GM15510 (cell line): Measurements from ENCODE around the gene TRHDE.

ENCODE experiments used
- POLR2A ChIP-seq: IDR thresholded peaks from 3 replicates; pipeline ENCODE4 v1.6.1; 2011; ENCODE audit warnings: borderline replicate concordance; ENCODE audit not compliant: insufficient read length; ENCODE audit errors: extremely low read depth

The TRHDE gene

GRCh38 chr12:72268386-72268785 lies 3.8 kb upstream of the TRHDE start:
- TF ChIP-seq POLR2A = no peak

- TF ChIP-seq POLR2A = no peak
These were observed 2.7 kb upstream of the TRHDE start for GRCh38 chr12:72269491-72269890.

GRCh38 chr12:72270246-72270645 lies 1.9 kb upstream of the TRHDE start:
- no peak for TF ChIP-seq POLR2A

- TF ChIP-seq POLR2A = no peak
These were observed 1.2 kb upstream of the TRHDE start for GRCh38 chr12:72270961-72271360.

- TF ChIP-seq POLR2A = no peak
These were observed 599 bp upstream of the TRHDE start for GRCh38 chr12:72271451-72272090.

GRCh38 chr12:72272731-72273498 lies 745 bp downstream of the TRHDE start:
- no peak for TF ChIP-seq POLR2A

GRCh38 chr12:72273499-72273837 lies 1.3 kb downstream of the TRHDE start:
- TF ChIP-seq POLR2A = no peak

GRCh38 chr12:72273851-72274351 lies 1.7 kb downstream of the TRHDE start:
- no peak for TF ChIP-seq POLR2A

- TF ChIP-seq POLR2A = no peak
These were observed 2.8 kb downstream of the TRHDE start for GRCh38 chr12:72274931-72275330.

GRCh38 chr12:72275526-72275925 lies 3.4 kb downstream of the TRHDE start:
- no peak for TF ChIP-seq POLR2A

- TF ChIP-seq POLR2A = no peak
These were observed 4.1 kb downstream of the TRHDE start for GRCh38 chr12:72276181-72276805.

- no peak for TF ChIP-seq POLR2A
These were observed 5.2 kb downstream of the TRHDE start for GRCh38 chr12:72277415-72277814.

- TF ChIP-seq POLR2A = no peak
These were observed 6.7 kb downstream of the TRHDE start for GRCh38 chr12:72278894-72279293.

GRCh38 chr12:72281126-72281525 lies 9.0 kb downstream of the TRHDE start:
- no peak for TF ChIP-seq POLR2A

GRCh38 chr12:72282721-72283120 lies 10.6 kb downstream of the TRHDE start:
- TF ChIP-seq POLR2A = no peak

GRCh38 chr12:72285861-72286260 lies 13.7 kb downstream of the TRHDE start:
- TF ChIP-seq POLR2A = no peak
